HG02885 (cell line): ENCODE results near the gene KLK15.
"Not testable (repeated sequence)": the region's sequence is repeated elsewhere in the genome, so short reads cannot be mapped to it uniquely, and the experiment has no call there.

ENCODE experiments used
- ATAC-seq: cut with Tn5 transposase; IDR thresholded peaks from one replicate; pipeline ENCODE4 v1.9.1; 2021; ENCODE audit warnings: mild to moderate bottlenecking; ENCODE audit not compliant: unreplicated experiment, poor library complexity

Gene KLK15

GRCh38 chr19:50822661-50823208 is 10.6 kb downstream of the KLK15 start:
- ATAC-seq: no peak

GRCh38 chr19:50821622-50822021 is 11.8 kb downstream of the KLK15 start:
- ATAC-seq: no peak

GRCh38 chr19:50821248-50821612 is 12.1 kb downstream of the KLK15 start:
- ATAC-seq: no peak

- ATAC-seq: no peak
These were observed 12.7 kb downstream of the KLK15 start for GRCh38 chr19:50820549-50821247.

GRCh38 chr19:50820086-50820485 is 13.3 kb downstream of the KLK15 start:
- no peak for ATAC-seq

- ATAC-seq: no peak
These were observed 13.7 kb downstream of the KLK15 start for GRCh38 chr19:50819636-50820035.

GRCh38 chr19:50818859-50819472 is 14.4 kb downstream of the KLK15 start:
- no peak for ATAC-seq

- ATAC-seq: peak; percentile 63
These were observed 15.2 kb downstream of the KLK15 start for GRCh38 chr19:50817941-50818858.

GRCh38 chr19:50815439-50815838 is 17.9 kb downstream of the KLK15 start:
- no peak for ATAC-seq

- no peak for ATAC-seq
These were observed 18.5 kb downstream of the KLK15 start for GRCh38 chr19:50814883-50815282.

- ATAC-seq: no peak
These were observed 20.9 kb downstream of the KLK15 start for GRCh38 chr19:50812474-50812873.

- ATAC-seq: not testable (repeated sequence)
These were observed 21.6 kb downstream of the KLK15 start for GRCh38 chr19:50811622-50812238.

- ATAC-seq: no peak
These were observed 24.5 kb downstream of the KLK15 start for GRCh38 chr19:50808856-50809255.

GRCh38 chr19:50804420-50805272 is 28.7 kb downstream of the KLK15 start:
- peak; percentile 91 for ATAC-seq

GRCh38 chr19:50803633-50804419 is 29.5 kb downstream of the KLK15 start:
- ATAC-seq: peak; percentile 27

- no peak for ATAC-seq
These were observed 32.3 kb downstream of the KLK15 start for GRCh38 chr19:50801107-50801506.

GRCh38 chr19:50799547-50799851 is 33.9 kb downstream of the KLK15 start:
- ATAC-seq: no peak

- no peak for ATAC-seq
These were observed 34.5 kb downstream of the KLK15 start for GRCh38 chr19:50798659-50799546.
